ENCODE data around the gene TOX2. TPM values are rescaled to one million over a fixed set of nuclear protein-coding genes. Genes with fewer than 3 reads are reported as not detected.

The TOX2 gene
- total RNA-seq, 1 experiment from 2014 or later: 8.4 TPM

- peak; percentile 88 for DNase-seq (ENCODE audit: low read depth)
Measured at GRCh38 chr20:43975096-43975768, 60.6 kb downstream of the TOX2 start.

- no peak for DNase-seq (ENCODE audit: low read depth)
Measured at GRCh38 chr20:43976547-43976946, 61.9 kb downstream of the TOX2 start.

- peak; percentile 58 for DNase-seq (ENCODE audit: low read depth)
Measured at GRCh38 chr20:43977252-43977651, 62.6 kb downstream of the TOX2 start.

GRCh38 chr20:43977962-43978361, 63.3 kb downstream of the TOX2 start:
- DNase-seq (ENCODE audit: low read depth): no peak

- no peak for DNase-seq (ENCODE audit: low read depth)
Measured at GRCh38 chr20:43979576-43980105, 65.0 kb downstream of the TOX2 start.

GRCh38 chr20:43981540-43981939, 66.9 kb downstream of the TOX2 start:
- DNase-seq (ENCODE audit: low read depth): no peak

GRCh38 chr20:43982016-43982415, 67.4 kb downstream of the TOX2 start:
- DNase-seq (ENCODE audit: low read depth): no peak

- no peak for DNase-seq (ENCODE audit: low read depth)
Measured at GRCh38 chr20:43982886-43983285, 68.2 kb downstream of the TOX2 start.

GRCh38 chr20:43983359-43983758, 68.7 kb downstream of the TOX2 start:
- DNase-seq (ENCODE audit: low read depth): no peak

- no peak for DNase-seq (ENCODE audit: low read depth)
Measured at GRCh38 chr20:43983904-43984361, 69.3 kb downstream of the TOX2 start.

- DNase-seq (ENCODE audit: low read depth): no peak
Measured at GRCh38 chr20:43984587-43984986, 69.9 kb downstream of the TOX2 start.

- no peak for DNase-seq (ENCODE audit: low read depth)
Measured at GRCh38 chr20:43985121-43985520, 70.5 kb downstream of the TOX2 start.

GRCh38 chr20:43985608-43986316, 71.1 kb downstream of the TOX2 start:
- DNase-seq (ENCODE audit: low read depth): peak; percentile 51

GRCh38 chr20:43987018-43987417, 72.4 kb downstream of the TOX2 start:
- no peak for DNase-seq (ENCODE audit: low read depth)

GRCh38 chr20:43987531-43987930, 72.9 kb downstream of the TOX2 start:
- DNase-seq (ENCODE audit: low read depth): peak; percentile 69

- DNase-seq (ENCODE audit: low read depth): no peak
Measured at GRCh38 chr20:43988451-43988850, 73.8 kb downstream of the TOX2 start.

GRCh38 chr20:43988867-43989266, 74.2 kb downstream of the TOX2 start:
- peak; percentile 75 for DNase-seq (ENCODE audit: low read depth)

- DNase-seq (ENCODE audit: low read depth): no peak
Measured at GRCh38 chr20:43991261-43991660, 76.6 kb downstream of the TOX2 start.

GRCh38 chr20:43991982-43992381, 77.3 kb downstream of the TOX2 start:
- no peak for DNase-seq (ENCODE audit: low read depth)

- DNase-seq (ENCODE audit: low read depth): no peak
Measured at GRCh38 chr20:43992885-43993284, 78.2 kb downstream of the TOX2 start.

GRCh38 chr20:43993560-43993959, 78.9 kb downstream of the TOX2 start:
- no peak for DNase-seq (ENCODE audit: low read depth)

GRCh38 chr20:43994486-43995100, 79.9 kb downstream of the TOX2 start:
- peak; percentile 28 for DNase-seq (ENCODE audit: low read depth)

GRCh38 chr20:43995645-43996044, 81.0 kb downstream of the TOX2 start:
- DNase-seq (ENCODE audit: low read depth): no peak

All from M059J (cell line).